HepG2 (cell line): ENCODE data around the gene NUP35. TPM values are rescaled to one million over a fixed set of nuclear protein-coding genes. Genes with fewer than 3 reads are reported as not detected.

Source experiments
- ATRX ChIP-seq: sonication (generic); formaldehyde crosslinking; IDR thresholded peaks from 2 replicates; pipeline ENCODE4 v1.4.0; 2020; ENCODE audit warnings: missing genetic modification reagents, borderline replicate concordance
- GATA4 ChIP-seq: sonication (generic); IDR thresholded peaks from 2 replicates; pipeline ENCODE4 v1.6.1; 2016; ENCODE audit warnings: antibody characterized with exemption, low read depth, borderline replicate concordance
- GTF2F1 ChIP-seq: fragments of 150-350 bp; IDR thresholded peaks from 2 replicates; pipeline ENCODE4 v1.6.1; 2014; ENCODE audit warnings: low read length
- MED8 ChIP-seq: sonication (generic); formaldehyde crosslinking; IDR thresholded peaks from 2 replicates; pipeline ENCODE4 v1.8.1; 2023; ENCODE audit warnings: mild to moderate bottlenecking, missing genetic modification reagents; ENCODE audit not compliant: insufficient replicate concordance
- REPIN1 ChIP-seq: sonication (generic); formaldehyde crosslinking; IDR thresholded peaks from 2 replicates; pipeline ENCODE4 v1.8.0; 2022; ENCODE audit warnings: missing genetic modification reagents, low read depth, mild to moderate bottlenecking, borderline replicate concordance
- SALL2 ChIP-seq: sonication (generic); formaldehyde crosslinking; IDR thresholded peaks from 2 replicates; pipeline ENCODE4 v1.8.1; 2023; ENCODE audit warnings: mild to moderate bottlenecking, missing genetic modification reagents, inconsistent platforms
- SMAD3 ChIP-seq: sonication (generic); formaldehyde crosslinking; IDR thresholded peaks from 2 replicates; pipeline ENCODE4 v1.4.0; 2020; ENCODE audit warnings: missing genetic modification reagents
- TFDP1 ChIP-seq: IDR thresholded peaks from 2 replicates; pipeline ENCODE4 v1.6.1; 2016; ENCODE audit warnings: missing compliant biosample characterization, missing genetic modification reagents, borderline replicate concordance
- ZBED4 ChIP-seq: sonication (generic); formaldehyde crosslinking; IDR thresholded peaks from 2 replicates; pipeline ENCODE4 v1.4.0; 2020; ENCODE audit warnings: missing genetic modification reagents, borderline replicate concordance
- ZBTB3 ChIP-seq: sonication (generic); formaldehyde crosslinking; IDR thresholded peaks from 2 replicates; pipeline ENCODE4 v1.4.0; 2020; ENCODE audit warnings: low read depth, mild to moderate bottlenecking, moderate library complexity, missing genetic modification reagents, borderline replicate concordance
- ZBTB39 ChIP-seq: sonication (generic); formaldehyde crosslinking; IDR thresholded peaks from 2 replicates; pipeline ENCODE4 v1.5.0; 2020; ENCODE audit warnings: missing genetic modification reagents
- ZNF296 ChIP-seq: sonication (generic); formaldehyde crosslinking; conservative IDR thresholded peaks from 2 replicates; pipeline ENCODE4 v1.5.0; 2020; ENCODE audit warnings: mild to moderate bottlenecking, missing genetic modification reagents
- ZNF567 ChIP-seq: sonication (generic); formaldehyde crosslinking; IDR thresholded peaks from 2 replicates; pipeline ENCODE4 v1.8.1; 2023; ENCODE audit warnings: mild to moderate bottlenecking, missing genetic modification reagents, borderline replicate concordance
- ZNF574 ChIP-seq: sonication (generic); formaldehyde crosslinking; IDR thresholded peaks from 2 replicates; pipeline ENCODE4 v1.4.0; 2020; ENCODE audit warnings: missing genetic modification reagents
- ZNF670 ChIP-seq: sonication (generic); formaldehyde crosslinking; IDR thresholded peaks from 2 replicates; pipeline ENCODE4 v1.8.0; 2022; ENCODE audit warnings: mild to moderate bottlenecking, missing genetic modification reagents, borderline replicate concordance
- ZNF773 ChIP-seq: sonication (generic); formaldehyde crosslinking; IDR thresholded peaks from 2 replicates; pipeline ENCODE4 v1.4.0; 2020; ENCODE audit warnings: missing genetic modification reagents, borderline replicate concordance
- polyA plus RNA-seq, 8 experiments: library from polyadenylated mRNA; depleted of rRNA in 3 of 8; stranded (reverse) in 7 of 8; unstranded in 1 of 8; fragments of >200 nt; fragmentation: Illumina TruSeq in 4 of 8; extraction: Trizol in 4 of 8; gene quantifications; 2 replicates each; pipeline versions ENCODE4 v1.2.1 to v1.2.3, GENCODE V29; 2011 to 2016; ENCODE audit warnings: low read depth in 4 of 8, missing spikeins in 1 of 8, mixed read lengths in 1 of 8; ENCODE audit not compliant: insufficient read depth in 1 of 8
- total RNA-seq, 5 experiments: library from RNA; depleted of rRNA; stranded (reverse); fragments of >200 nt; fragmentation: Illumina TruSeq; extraction: Trizol; gene quantifications; 2 replicates each; pipeline ENCODE4 v1.2.3, GENCODE V29; 2016; ENCODE audit warnings: low read depth in 1 of 5
- TF ChIP-seq, protein P1 (sequence below): sonication (generic); formaldehyde crosslinking; IDR thresholded peaks from 2 replicates; pipeline ENCODE4 v1.4.0; 2020; ENCODE audit warnings: mild to moderate bottlenecking, missing genetic modification reagents

Gene NUP35
- total and polyA plus RNA-seq, 2 of the 13 experiments (the other 11 are each of a cell fraction or from before 2014, with no cell fraction given), result 16.9 to 53.6 TPM

DNA sequence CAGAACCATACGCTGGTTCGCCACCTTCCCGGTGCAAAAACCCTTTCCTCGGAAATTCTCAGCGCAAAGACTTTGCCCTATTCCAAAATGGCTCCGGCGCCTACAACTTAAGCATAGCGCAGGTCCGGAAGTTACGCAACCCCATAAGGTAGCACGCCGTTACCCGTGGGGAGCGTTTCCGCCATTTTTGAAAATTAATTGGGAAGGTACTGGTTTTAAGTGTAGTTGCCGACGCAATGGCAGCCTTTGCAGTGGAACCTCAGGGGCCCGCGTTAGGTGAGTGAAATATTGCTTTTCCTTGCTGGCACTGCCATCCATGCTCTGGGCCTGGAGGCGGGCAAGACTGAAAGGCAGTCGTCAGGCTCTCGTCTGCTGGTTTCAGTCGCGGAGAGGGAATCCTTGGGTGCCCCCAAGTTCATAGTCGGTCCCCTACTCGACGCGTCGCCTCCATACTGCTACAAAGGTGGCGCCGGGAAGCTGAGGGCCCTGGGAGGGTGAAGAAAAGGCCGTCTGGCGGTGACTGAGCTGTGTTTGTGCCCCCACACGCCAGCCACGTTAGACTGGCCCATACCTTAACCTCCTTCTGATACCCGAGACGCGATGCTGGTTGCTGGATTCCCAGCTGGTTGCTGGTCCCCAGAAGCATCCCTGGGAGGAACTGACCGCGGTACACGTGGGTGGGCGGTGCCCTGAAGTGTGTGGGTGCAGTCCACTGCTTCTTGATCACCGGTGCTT lies at the start of gene NUP35 (continued):
- TF ChIP-seq REPIN1 (CRISPR knock-in tag), result peak; percentile 87
- 0 out of 2 replicates have a peak, but pooled peaks have one; percentile 46 for TF ChIP-seq GTF2F1
- peak; percentile 92 for TF ChIP-seq TFDP1 (CRISPR knock-in tag)
- peak; percentile 90 for TF ChIP-seq MED8 (CRISPR knock-in tag)
- peak; percentile 84 for TF ChIP-seq ZBED4 (CRISPR knock-in tag)
- TF ChIP-seq ZNF296 (CRISPR knock-in tag), result peak; percentile 90; the same call in 1 of the 2 replicates
- TF ChIP-seq ZNF773 (CRISPR knock-in tag), result no peak
- peak; percentile 77 for TF ChIP-seq SMAD3
- peak; percentile 92 for TF ChIP-seq ZNF574 (CRISPR knock-in tag)
- 0 out of 2 replicates have a peak, but pooled peaks have one; percentile 35 for TF ChIP-seq ZBTB3 (CRISPR knock-in tag)
- peak; percentile 69; the same call in 1 of the 2 replicates for TF ChIP-seq SALL2
- TF ChIP-seq ZNF567 (CRISPR knock-in tag), result no peak; the same call in 1 of the 2 replicates
- 0 out of 2 replicates have a peak, but pooled peaks have one; percentile 66 for TF ChIP-seq ZBTB39 (CRISPR knock-in tag)
- peak; percentile 68; the same call in 1 of the 2 replicates for TF ChIP-seq GATA4
- peak; percentile 95 for TF ChIP-seq ZNF670
- TF ChIP-seq, protein P1, sequence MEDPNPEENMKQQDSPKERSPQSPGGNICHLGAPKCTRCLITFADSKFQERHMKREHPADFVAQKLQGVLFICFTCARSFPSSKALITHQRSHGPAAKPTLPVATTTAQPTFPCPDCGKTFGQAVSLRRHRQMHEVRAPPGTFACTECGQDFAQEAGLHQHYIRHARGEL (CRISPR knock-in tag), result no peak
- 0 out of 2 replicates have a peak, but pooled peaks have one; percentile 21 for TF ChIP-seq ATRX (CRISPR knock-in tag)
